ENCODE data around the gene ELAVL3.

DNA sequence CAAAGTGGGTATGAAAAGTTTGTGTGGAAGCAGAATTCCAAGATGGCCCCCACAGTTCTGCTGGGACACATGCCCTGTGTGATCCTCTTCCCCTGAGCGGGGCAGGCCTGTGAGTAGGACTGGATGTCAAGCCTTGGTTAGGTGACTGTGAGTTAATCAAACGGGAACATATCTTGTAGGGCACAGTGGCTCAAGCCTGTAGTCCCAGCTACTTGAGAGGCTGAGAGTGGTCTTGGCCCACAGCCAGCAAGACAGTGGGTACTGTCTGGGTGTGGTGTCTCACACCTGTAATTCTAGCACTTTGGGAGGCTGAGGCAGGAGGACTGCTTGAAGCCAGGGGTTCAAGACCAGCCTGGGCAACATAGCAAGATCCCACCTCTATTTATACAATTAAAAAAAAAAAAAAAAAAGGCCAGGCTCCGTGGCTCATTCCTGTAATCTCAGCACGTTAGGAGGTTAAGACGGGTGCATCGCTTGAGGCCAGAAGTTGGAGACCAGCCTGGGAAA lies 18.4 kb upstream of the ELAVL3 start:
- TF ChIP-seq, protein P1, sequence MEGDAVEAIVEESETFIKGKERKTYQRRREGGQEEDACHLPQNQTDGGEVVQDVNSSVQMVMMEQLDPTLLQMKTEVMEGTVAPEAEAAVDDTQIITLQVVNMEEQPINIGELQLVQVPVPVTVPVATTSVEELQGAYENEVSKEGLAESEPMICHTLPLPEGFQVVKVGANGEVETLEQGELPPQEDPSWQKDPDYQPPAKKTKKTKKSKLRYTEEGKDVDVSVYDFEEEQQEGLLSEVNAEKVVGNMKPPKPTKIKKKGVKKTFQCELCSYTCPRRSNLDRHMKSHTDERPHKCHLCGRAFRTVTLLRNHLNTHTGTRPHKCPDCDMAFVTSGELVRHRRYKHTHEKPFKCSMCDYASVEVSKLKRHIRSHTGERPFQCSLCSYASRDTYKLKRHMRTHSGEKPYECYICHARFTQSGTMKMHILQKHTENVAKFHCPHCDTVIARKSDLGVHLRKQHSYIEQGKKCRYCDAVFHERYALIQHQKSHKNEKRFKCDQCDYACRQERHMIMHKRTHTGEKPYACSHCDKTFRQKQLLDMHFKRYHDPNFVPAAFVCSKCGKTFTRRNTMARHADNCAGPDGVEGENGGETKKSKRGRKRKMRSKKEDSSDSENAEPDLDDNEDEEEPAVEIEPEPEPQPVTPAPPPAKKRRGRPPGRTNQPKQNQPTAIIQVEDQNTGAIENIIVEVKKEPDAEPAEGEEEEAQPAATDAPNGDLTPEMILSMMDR (IDR thresholded peaks at IDR 0.05) = no peak
- no peak for TF ChIP-seq EP300 (IDR thresholded peaks at IDR 0.05)
- no peak for TF ChIP-seq POLR2A (IDR thresholded peaks at IDR 0.05)

Measured in tibial nerve (tissue), 4 donors.